Transverse colon (tissue), 4 donors: ENCODE measurements around the gene CPSF4. TPM values are rescaled to one million over a fixed set of nuclear protein-coding genes. Genes with fewer than 3 reads are reported as not detected.

ENCODE experiments used
- DNase-seq: peaks from one replicate; pipeline ENCODE4 v3.0.0-alpha.2; 2019
- H3K27ac ChIP-seq, 4 donors: fragments of 200-600 bp; sonication (generic); 2 replicates each; pipeline ENCODE4 v1.5.1; 2016 to 2018; ENCODE audit warnings: inconsistent platforms in 4 of 4
- H3K27me3 ChIP-seq: fragments of 200-600 bp; sonication (generic); 2 replicates; pipeline ENCODE4 v1.5.1; 2017; ENCODE audit warnings: inconsistent platforms
- H3K36me3 ChIP-seq, 4 donors: fragments of 200-600 bp; sonication (generic); 2 replicates each; pipeline ENCODE4 v1.5.1; 2017 to 2019; ENCODE audit warnings: inconsistent platforms in 4 of 4
- H3K4me1 ChIP-seq, 4 donors: fragments of 200-600 bp; sonication (generic); 2 replicates each; pipeline ENCODE4 v1.5.1; 2017 to 2020; ENCODE audit warnings: inconsistent platforms in 4 of 4
- H3K4me3 ChIP-seq, 4 donors: fragments of 200-600 bp; sonication (generic); 1 replicate in 1 of 4; 2 replicates in 3 of 4; pipeline versions ENCODE4 v1.5.1 to v1.6.1; 2017 to 2019; ENCODE audit warnings: inconsistent platforms in 4 of 4
- H3K9me3 ChIP-seq, 2 donors: fragments of 200-600 bp; sonication (generic); 2 replicates each; pipeline ENCODE4 v1.5.1; 2017 to 2019; ENCODE audit warnings: inconsistent platforms in 2 of 2
- EP300 ChIP-seq: sonication (generic); formaldehyde crosslinking; IDR thresholded peaks from one replicate; pipeline ENCODE4 v1.6.1; 2017; ENCODE audit warnings: antibody characterized with exemption, low read depth
- POLR2A ChIP-seq: fragments of 450-650 bp; IDR thresholded peaks from one replicate; pipeline ENCODE4 v1.6.1; 2016; ENCODE audit warnings: antibody characterized with exemption, mild to moderate bottlenecking, moderate library complexity
- POLR2AphosphoS5 ChIP-seq, 3 donors: sonication (generic); formaldehyde crosslinking; IDR thresholded peaks; one replicate each; pipeline ENCODE4 v1.6.1; 2016; ENCODE audit warnings: antibody characterized with exemption in 3 of 3
- WGBS, 2 donors: methylation state at CpG; one replicate each; pipeline ENCODE4 v1.1.5; 2018; ENCODE audit warnings: low coverage in 1 of 2; 5-methylcytosine and 5-hydroxymethylcytosine counted together
- in situ Hi-C, 4 donors: fragments of 200-750 bp; cut with MboI; loops; one replicate each; pipeline versions ENCODE4 v1.15.0 to v1.15.1; 2017; ENCODE audit warnings: low sequenced_read_pairs in 3 of 4, low pct_ligation_motif_present in 1 of 4, low pct_unique_long_range_greater_than_20kb in 1 of 4
- intact Hi-C: fragments of 100-400 bp; cut with DNase I; formaldehyde crosslinking; loops from one replicate; pipeline ENCODE4 v1.15.1; 2023; ENCODE audit warnings: low total_unique reads
- total RNA-seq, 4 donors: library from RNA; depleted of rRNA; stranded (reverse); fragments of >200 nt; gene quantifications; one replicate each; pipeline ENCODE4 v1.1.0, GENCODE V29; 2016
- TF ChIP-seq, protein P1 (sequence below), 5 experiments: fragments of 200-600 bp in 3 of 5; fragments of 450-650 bp in 2 of 5; sonication (generic) in 3 of 5; IDR thresholded peaks; 1 replicate in 2 of 5; 2 replicates in 3 of 5; pipeline ENCODE4 v1.5.1; 2016 to 2017; ENCODE audit warnings: antibody characterized with exemption in 5 of 5, inconsistent platforms in 3 of 5, mild to moderate bottlenecking in 2 of 5, moderate library complexity in 1 of 5

Gene CPSF4
- total RNA-seq, 4 donors from 2014 or later: 20.7 to 65.5 (median 24.8) TPM

DNA sequence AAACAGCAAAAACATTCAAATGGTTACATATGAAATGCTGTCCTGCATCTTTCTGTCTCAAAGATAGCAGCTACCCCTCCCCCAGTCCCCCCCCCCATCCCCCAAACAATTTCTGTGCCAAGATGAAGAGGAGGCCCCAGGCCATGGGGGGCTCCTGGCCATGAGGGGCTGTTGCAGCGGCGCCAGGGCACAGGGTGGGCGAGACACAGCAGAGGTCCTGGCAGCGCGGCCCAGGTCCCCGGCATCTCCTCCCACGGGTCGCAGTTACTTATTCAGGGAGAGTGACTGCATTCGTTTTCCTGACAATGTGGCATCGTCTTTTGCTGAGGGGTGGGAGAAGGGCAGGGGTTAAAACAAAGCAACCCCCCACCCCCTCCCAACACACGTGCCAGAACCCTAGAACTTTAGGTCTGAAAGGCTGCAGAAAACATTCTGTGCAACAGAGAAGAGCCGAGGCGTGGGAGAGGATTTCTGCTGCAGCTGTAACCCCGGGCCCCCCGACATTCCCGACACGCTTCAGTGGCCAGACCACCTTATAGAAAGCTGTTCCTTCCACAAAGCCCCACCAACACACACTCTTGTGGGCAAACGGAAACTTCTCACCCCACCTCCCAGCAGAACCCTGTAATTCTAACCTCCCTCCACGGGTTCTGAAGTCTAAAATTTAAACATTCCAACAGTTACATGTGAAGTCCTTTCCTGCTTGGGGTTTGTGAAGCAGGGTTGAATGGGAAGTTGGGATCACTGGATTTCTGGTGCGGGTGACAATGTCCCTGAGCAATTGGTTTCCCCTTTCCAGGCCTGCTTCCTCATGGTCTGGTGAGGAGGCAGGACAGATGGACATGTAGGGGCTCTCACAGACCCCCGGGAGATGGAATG, 42.1 kb upstream of the CPSF4 start:
- Histone ChIP-seq H3K4me3 (no peak overlapping the region), H3K27me3 (no peaks in the 10 kb centered on the region), H3K36me3 (peaks cover 0 to 29% (median 8%) of the 10 kb centered on the region in 4 donors), H3K9me3 (no peaks in the 10 kb centered on the region), H3K4me1 (peaks cover 17 to 19% (median 17%) of the 10 kb centered on the region in 4 donors), H3K27ac (no peak overlapping the region)
- intact Hi-C loops: no loop called here
- no peak for DNase-seq
- 60 to 84% methylated on average over 2 to 21 of the region's 21 CpGs for WGBS, 2 donors
- TF ChIP-seq EP300 (no peak), POLR2A (no peak), POLR2AphosphoS5 (IDR thresholded peaks at IDR 0.05) (no peak)
- TF ChIP-seq, protein P1, sequence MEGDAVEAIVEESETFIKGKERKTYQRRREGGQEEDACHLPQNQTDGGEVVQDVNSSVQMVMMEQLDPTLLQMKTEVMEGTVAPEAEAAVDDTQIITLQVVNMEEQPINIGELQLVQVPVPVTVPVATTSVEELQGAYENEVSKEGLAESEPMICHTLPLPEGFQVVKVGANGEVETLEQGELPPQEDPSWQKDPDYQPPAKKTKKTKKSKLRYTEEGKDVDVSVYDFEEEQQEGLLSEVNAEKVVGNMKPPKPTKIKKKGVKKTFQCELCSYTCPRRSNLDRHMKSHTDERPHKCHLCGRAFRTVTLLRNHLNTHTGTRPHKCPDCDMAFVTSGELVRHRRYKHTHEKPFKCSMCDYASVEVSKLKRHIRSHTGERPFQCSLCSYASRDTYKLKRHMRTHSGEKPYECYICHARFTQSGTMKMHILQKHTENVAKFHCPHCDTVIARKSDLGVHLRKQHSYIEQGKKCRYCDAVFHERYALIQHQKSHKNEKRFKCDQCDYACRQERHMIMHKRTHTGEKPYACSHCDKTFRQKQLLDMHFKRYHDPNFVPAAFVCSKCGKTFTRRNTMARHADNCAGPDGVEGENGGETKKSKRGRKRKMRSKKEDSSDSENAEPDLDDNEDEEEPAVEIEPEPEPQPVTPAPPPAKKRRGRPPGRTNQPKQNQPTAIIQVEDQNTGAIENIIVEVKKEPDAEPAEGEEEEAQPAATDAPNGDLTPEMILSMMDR (IDR thresholded peaks at IDR 0.05): no peak
- in situ Hi-C loops: no loop called here

DNA sequence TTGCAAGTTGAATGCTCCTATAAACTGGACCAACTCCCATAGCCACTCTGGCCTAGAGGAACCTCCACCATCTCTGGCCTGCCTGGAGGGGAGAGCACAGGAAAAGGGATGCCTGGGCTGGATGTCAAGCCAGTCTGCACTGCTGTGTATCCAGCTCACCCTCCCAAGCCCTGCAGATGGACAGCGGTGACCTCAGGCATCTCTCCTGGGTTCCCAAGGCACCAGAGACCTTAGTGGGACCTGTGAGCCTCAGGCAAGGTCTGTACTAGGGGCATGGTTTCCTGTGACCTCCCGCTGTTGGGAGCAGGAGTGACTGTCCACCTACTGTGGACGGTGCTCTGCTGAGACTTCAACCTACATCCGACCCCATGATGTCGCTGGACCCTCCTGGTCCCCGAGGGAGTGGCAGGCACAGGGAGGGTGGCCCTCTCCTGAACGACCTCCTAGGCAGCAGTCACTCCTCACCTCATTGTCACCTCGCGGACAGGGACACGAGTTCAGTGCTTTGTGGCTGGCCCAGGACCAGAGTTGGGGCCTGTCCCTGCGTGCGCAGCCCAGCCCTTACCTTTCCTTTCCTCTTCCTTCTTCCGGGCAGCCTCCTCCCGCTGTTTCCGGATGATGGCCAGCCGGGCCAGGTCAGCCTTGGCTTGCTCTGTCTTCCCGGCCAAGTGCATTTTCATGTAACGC, 41.3 kb upstream of the CPSF4 start:
- TF ChIP-seq POLR2AphosphoS5 (IDR thresholded peaks at IDR 0.05) (no peak), EP300 (no peak), POLR2A (no peak)
- TF ChIP-seq, protein P1 (IDR thresholded peaks at IDR 0.05): no peak
- Histone ChIP-seq H3K27me3 (no peaks in the 10 kb centered on the region), H3K36me3 (peaks cover 0 to 33% (median 8%) of the 10 kb centered on the region in 4 donors), H3K4me1 (peaks cover 9 to 12% (median 11%) of the 10 kb centered on the region in 4 donors), H3K4me3 (no peak overlapping the region), H3K27ac (no peak overlapping the region), H3K9me3 (no peaks in the 10 kb centered on the region)
- intact Hi-C loops: no loop called here
- 87 to 100% methylated on average over 1 to 18 of the region's 18 CpGs for WGBS, 2 donors
- in situ Hi-C loops: no loop called here
- no peak for DNase-seq

GRCh38 chr7:99398891-99399445, 39.8 kb upstream of the CPSF4 start:
- 66 to 76% methylated on average over 4 to 5 of the region's 5 CpGs for WGBS, 2 donors
- H3K4me1 ChIP-seq: peaks cover 0 to 2% (median 0%) of the 10 kb centered on the region in 4 donors
- no peak overlapping the region for H3K4me3 ChIP-seq
- H3K27me3 ChIP-seq: no peaks in the 10 kb centered on the region
- H3K36me3 ChIP-seq: peaks cover 0 to 33% (median 11%) of the 10 kb centered on the region in 4 donors
- no peak overlapping the region for H3K27ac ChIP-seq
- in situ Hi-C loops: no loop called here
- TF ChIP-seq, protein P1 (IDR thresholded peaks at IDR 0.05): no peak
- TF ChIP-seq POLR2A (no peak), POLR2AphosphoS5 (IDR thresholded peaks at IDR 0.05) (no peak), EP300 (no peak)
- H3K9me3 ChIP-seq: no peaks in the 10 kb centered on the region
- no peak for DNase-seq
- intact Hi-C loops: no loop called here

DNA sequence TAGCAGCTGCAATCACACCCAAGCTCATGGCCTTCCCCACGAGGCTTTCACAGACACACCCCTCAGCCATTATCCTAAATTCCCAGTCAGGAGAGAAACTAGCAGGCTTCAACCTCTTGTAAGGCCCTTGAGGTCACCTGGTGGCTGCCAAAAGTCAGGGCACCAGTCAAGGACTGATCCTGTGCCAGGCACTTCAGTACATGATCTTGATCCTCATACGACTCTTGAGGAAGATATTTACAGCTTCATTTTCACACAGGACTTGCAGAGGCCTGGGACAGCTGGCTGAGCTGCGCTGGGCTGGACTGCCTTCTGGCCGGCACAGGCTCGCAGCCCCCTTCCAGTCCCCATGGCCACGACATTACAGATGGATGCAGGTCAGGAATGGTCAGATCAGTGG, 39.1 kb upstream of the CPSF4 start:
- no peak overlapping the region for H3K27ac ChIP-seq
- H3K27me3 ChIP-seq: no peaks in the 10 kb centered on the region
- 80% methylated on average over 6 of the region's 6 CpGs; no CpG with 5 or more reads in 1 of the 2 donors for WGBS, 2 donors
- intact Hi-C loops (no loop called here), in situ Hi-C loops (no loop called here)
- H3K36me3 ChIP-seq: peaks cover 0 to 33% (median 11%) of the 10 kb centered on the region in 4 donors
- no peaks in the 10 kb centered on the region for H3K9me3 ChIP-seq
- no peak overlapping the region for H3K4me3 ChIP-seq
- no peak for DNase-seq
- no peak for TF ChIP-seq POLR2A
- no peak for TF ChIP-seq EP300
- TF ChIP-seq, protein P1 (IDR thresholded peaks at IDR 0.05): no peak
- TF ChIP-seq POLR2AphosphoS5 (IDR thresholded peaks at IDR 0.05): no peak
- H3K4me1 ChIP-seq: peaks cover 0 to 4% (median 0%) of the 10 kb centered on the region in 4 donors
